PC-9 (cell line): Measurements from ENCODE around the gene IGF2. TPM values are rescaled to one million over a fixed set of nuclear protein-coding genes. Genes with fewer than 3 reads are reported as not detected.

Experiments
- BruUV-seq: library from RNA; stranded (reverse); fragments of 400-500 nt; replicated peaks from 2 replicates; lab custom pipeline; 2021; lab: Mats Ljungman, UMichigan
- CTCF ChIA-PET: fragments of 300-600 bp; sonication (Branson Sonifier 250); formaldehyde crosslinking; loops from one replicate; lab custom pipeline; 2022; ENCODE audit warnings: antibody characterized with exemption; lab: Charles Lee
- POLR2A ChIA-PET: fragments of 300-600 bp; sonication (Branson Sonifier 250); formaldehyde crosslinking; loops from one replicate; lab custom pipeline; 2022; ENCODE audit warnings: antibody characterized with exemption; ENCODE audit not compliant: unreplicated experiment; lab: Charles Lee
- DNase-seq, 2 experiments: peaks; one replicate each; pipeline versions ENCODE4 v3.0.0 to v3.0.0-alpha.2; 2015 to 2022; ENCODE audit warnings: mixed read lengths in 1 of 2
- H2AFZ ChIP-seq: fragments of 200-600 bp; sonication (generic); 2 replicates; pipeline ENCODE4 v1.8.1; 2017; ENCODE audit warnings: antibody characterized with exemption
- H3F3A ChIP-seq: fragments of 200-600 bp; sonication (generic); 2 replicates; pipeline ENCODE4 v1.8.1; 2017; ENCODE audit warnings: antibody characterized with exemption, mild to moderate bottlenecking, low read depth; ENCODE audit not compliant: insufficient read depth
- H3K27ac ChIP-seq: fragments of 200-600 bp; sonication (generic); 2 replicates; pipeline ENCODE4 v1.6.1; 2016; ENCODE audit warnings: mixed run types
- H3K27me3 ChIP-seq: fragments of 200-600 bp; sonication (generic); 2 replicates; pipeline ENCODE4 v1.6.1; 2016; ENCODE audit warnings: low read depth, mixed run types; ENCODE audit not compliant: insufficient read depth
- H3K36me3 ChIP-seq: fragments of 200-600 bp; sonication (generic); 2 replicates; pipeline ENCODE4 v1.6.1; 2016; ENCODE audit warnings: low read depth, mixed run types
- H3K4me1 ChIP-seq: fragments of 200-600 bp; sonication (generic); replicated peaks from 2 replicates; pipeline ENCODE4 v1.6.1; 2016; ENCODE audit warnings: mixed run types; ENCODE audit not compliant: insufficient read depth
- H3K4me2 ChIP-seq: fragments of 200-600 bp; sonication (generic); 2 replicates; pipeline ENCODE4 v1.6.1; 2017; ENCODE audit warnings: mixed run types
- H3K4me3 ChIP-seq: fragments of 200-600 bp; sonication (generic); 2 replicates; pipeline ENCODE4 v1.6.1; 2016; ENCODE audit warnings: mixed run types
- H3K79me2 ChIP-seq: fragments of 200-600 bp; sonication (generic); 2 replicates; pipeline ENCODE4 v1.6.1; 2017; ENCODE audit warnings: low read depth, mixed run types
- H3K9me2 ChIP-seq: fragments of 200-600 bp; sonication (generic); 2 replicates; pipeline ENCODE4 v1.8.1; 2017; ENCODE audit warnings: mild to moderate bottlenecking; ENCODE audit not compliant: insufficient read depth
- H3K9me3 ChIP-seq: fragments of 200-600 bp; sonication (generic); 2 replicates; pipeline ENCODE4 v1.8.1; 2016; ENCODE audit warnings: low read depth; ENCODE audit not compliant: insufficient read depth
- H4K20me1 ChIP-seq: fragments of 200-600 bp; sonication (generic); 2 replicates; pipeline ENCODE4 v1.8.1; 2017; ENCODE audit not compliant: insufficient read depth
- EZH2 ChIP-seq: fragments of 200-600 bp; sonication (generic); IDR thresholded peaks from 2 replicates; pipeline ENCODE4 v1.8.0; 2017; ENCODE audit warnings: antibody characterized with exemption, low read depth
- intact Hi-C: fragments of 100-400 bp; cut with micrococcal nuclease; formaldehyde crosslinking; loops from one replicate; pipeline ENCODE4 v1.10.0; 2022; ENCODE audit not compliant: unreplicated experiment
- total RNA-seq: library from RNA; stranded (reverse); gene quantifications from 2 replicates; pipeline ENCODE4 v1.2.3, GENCODE V29; 2021
- TF ChIP-seq, protein P1 (sequence below): fragments of 200-600 bp; sonication (generic); conservative IDR thresholded peaks from 2 replicates; pipeline ENCODE4 v1.6.1; 2017; ENCODE audit warnings: mixed run types, antibody characterized with exemption, mild to moderate bottlenecking, moderate library complexity

The IGF2 gene
- total RNA-seq, 1 experiment from 2014 or later, result 0.24 TPM

DNA sequence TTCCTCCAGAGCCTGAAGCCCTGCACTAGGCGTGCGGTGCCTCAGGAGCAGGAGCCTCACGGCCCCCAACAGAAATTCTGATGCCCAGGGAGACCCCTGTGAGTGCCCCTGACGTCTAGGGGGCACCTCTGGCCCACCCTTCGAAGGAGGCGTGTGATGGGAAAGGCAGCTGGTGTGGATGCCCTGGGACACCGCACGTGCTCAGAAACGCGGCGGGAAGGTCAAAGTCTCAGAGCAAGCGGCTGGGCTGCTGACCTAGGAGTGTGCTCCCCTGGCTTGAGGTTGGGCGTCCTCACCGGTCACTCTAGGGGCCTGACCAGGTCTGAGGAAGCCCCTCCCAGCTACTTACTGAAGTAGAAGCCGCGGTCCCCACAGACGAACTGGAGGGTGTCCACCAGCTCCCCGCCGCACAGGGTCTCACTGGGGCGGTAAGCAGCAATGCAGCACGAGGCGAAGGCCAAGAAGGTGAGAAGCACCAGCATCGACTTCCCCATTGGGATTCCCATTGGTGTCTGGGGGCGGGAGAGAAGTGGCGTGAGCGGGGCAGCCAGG lies 4.1 kb downstream of the IGF2 start:
- ChIA-PET CTCF (no interaction called here), POLR2A (no interaction called here)
- no peaks in the 10 kb centered on the region for H3K9me2 ChIP-seq
- TF ChIP-seq, protein P1, sequence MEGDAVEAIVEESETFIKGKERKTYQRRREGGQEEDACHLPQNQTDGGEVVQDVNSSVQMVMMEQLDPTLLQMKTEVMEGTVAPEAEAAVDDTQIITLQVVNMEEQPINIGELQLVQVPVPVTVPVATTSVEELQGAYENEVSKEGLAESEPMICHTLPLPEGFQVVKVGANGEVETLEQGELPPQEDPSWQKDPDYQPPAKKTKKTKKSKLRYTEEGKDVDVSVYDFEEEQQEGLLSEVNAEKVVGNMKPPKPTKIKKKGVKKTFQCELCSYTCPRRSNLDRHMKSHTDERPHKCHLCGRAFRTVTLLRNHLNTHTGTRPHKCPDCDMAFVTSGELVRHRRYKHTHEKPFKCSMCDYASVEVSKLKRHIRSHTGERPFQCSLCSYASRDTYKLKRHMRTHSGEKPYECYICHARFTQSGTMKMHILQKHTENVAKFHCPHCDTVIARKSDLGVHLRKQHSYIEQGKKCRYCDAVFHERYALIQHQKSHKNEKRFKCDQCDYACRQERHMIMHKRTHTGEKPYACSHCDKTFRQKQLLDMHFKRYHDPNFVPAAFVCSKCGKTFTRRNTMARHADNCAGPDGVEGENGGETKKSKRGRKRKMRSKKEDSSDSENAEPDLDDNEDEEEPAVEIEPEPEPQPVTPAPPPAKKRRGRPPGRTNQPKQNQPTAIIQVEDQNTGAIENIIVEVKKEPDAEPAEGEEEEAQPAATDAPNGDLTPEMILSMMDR, result no peak
- TF ChIP-seq EZH2, result no peak
- H3K27me3 ChIP-seq, result peaks cover 19% of the 10 kb centered on the region
- H3K36me3 ChIP-seq, result no peaks in the 10 kb centered on the region
- H3F3A ChIP-seq, result no peaks in the 10 kb centered on the region
- H3K9me3 ChIP-seq, result no peaks in the 10 kb centered on the region
- BruUV-seq, result no TSS peak
- no peak for DNase-seq
- intact Hi-C loops, result no loop called here
- H3K4me1 ChIP-seq, result no peaks in the 10 kb centered on the region
- H4K20me1 ChIP-seq, result no peaks in the 10 kb centered on the region
- no peak overlapping the region for H3K27ac ChIP-seq
- H3K79me2 ChIP-seq, result no peaks in the 10 kb centered on the region
- no peak overlapping the region for H3K4me2 ChIP-seq
- no peak overlapping the region for H2AFZ ChIP-seq
- H3K4me3 ChIP-seq, result no peak overlapping the region

DNA sequence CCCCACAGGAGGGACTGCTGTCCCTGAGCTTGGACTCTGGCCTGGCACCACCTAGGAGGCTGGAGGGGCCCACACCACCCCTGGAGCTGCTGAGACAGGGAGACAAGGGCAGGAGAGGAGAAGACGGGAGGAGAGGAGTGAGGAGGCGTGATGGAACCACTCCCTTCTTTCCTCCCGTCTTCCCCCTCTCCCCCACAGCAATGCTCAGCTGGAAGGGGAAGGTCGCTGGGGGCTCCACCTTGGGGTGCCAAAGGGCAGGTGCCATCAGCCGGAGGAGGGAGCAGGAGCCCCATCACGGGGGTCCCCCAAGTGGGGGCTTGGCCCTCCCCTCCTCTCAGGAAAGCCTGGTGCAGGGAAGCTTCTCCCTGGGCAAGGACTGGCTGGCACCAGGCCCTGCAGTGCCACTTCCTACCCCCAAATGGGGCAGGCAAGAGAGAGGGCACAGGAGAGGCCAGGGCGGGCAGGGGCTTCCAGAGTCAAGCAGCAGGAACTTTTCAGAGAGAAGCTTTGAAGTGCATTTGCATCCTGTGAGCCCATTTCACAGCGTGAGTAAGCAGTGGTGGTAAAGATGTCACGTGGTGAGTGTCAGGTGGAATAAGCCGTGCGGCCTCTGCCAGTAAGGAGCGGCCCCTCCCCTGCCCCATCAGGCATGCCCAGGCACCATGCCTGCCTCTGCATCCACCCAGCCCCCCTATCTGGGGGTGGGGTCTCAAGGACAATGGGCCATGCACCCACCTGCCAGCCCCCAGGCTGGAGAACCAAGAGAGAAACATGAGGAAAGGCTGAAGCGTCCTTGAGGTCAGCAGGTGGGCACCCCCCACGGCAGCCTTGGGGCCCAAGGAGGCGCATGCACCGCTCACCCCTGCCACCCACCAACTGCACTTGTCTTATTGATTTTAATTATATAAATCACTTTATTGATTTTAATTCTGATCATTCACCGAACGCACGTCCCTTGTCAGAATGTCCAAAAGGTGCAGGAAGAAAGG lies 4.9 kb downstream of the IGF2 start:
- Histone ChIP-seq H3K9me3 (no peaks in the 10 kb centered on the region), H3K79me2 (no peaks in the 10 kb centered on the region), H3K9me2 (no peaks in the 10 kb centered on the region), H4K20me1 (no peaks in the 10 kb centered on the region), H3K4me2 (no peak overlapping the region), H2AFZ (no peak overlapping the region), H3K4me1 (no peaks in the 10 kb centered on the region), H3K36me3 (no peaks in the 10 kb centered on the region), H3F3A (no peaks in the 10 kb centered on the region), H3K27me3 (peaks cover 27% of the 10 kb centered on the region), H3K27ac (no peak overlapping the region), H3K4me3 (no peak overlapping the region)
- ChIA-PET CTCF (no interaction called here), POLR2A (no interaction called here)
- BruUV-seq, result no TSS peak
- TF ChIP-seq, protein P1, result no peak
- no peak for DNase-seq
- intact Hi-C loops, result no loop called here

DNA sequence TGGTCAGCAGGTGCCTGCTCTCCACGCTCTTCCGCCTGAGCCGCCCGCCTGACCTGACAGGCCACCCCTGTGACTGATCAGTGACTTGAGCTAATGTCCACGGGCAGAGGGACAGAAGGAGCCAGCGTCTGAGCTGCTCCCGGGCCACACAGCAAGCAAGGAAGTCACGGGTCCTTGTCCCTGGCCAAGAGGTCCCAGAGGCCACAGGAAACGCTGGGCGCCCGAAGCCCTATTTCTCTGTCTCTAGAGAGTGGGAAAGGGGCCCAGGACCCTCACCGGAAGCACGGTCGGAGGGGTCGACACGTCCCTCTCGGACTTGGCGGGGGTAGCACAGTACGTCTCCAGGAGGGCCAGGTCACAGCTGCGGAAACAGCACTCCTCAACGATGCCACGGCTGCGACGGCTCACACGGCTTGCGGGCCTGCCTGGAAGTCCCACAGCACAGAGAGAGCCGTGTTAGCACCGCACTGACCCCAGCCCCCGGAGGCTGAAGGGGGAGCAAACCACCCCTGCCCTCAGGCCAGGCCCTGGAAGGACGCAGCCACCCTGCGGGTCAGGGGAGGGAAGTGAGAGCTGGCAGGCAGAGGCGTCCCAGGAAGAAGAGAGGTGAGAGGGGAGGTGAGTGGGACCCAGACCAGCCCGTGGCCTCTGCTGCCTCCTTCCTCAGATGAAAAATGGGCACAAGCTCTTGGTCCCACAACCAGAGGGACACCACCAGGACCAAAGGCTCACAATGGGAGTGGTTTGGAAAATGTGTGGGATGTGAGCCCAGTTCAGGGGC lies 5.8 kb downstream of the IGF2 start:
- Histone ChIP-seq H3K4me2 (no peak overlapping the region), H3K79me2 (no peaks in the 10 kb centered on the region), H3F3A (no peaks in the 10 kb centered on the region), H4K20me1 (no peaks in the 10 kb centered on the region), H3K9me3 (no peaks in the 10 kb centered on the region), H3K4me1 (no peaks in the 10 kb centered on the region), H2AFZ (no peak overlapping the region), H3K4me3 (no peak overlapping the region), H3K36me3 (no peaks in the 10 kb centered on the region), H3K27ac (no peak overlapping the region), H3K9me2 (no peaks in the 10 kb centered on the region), H3K27me3 (peaks cover 34% of the 10 kb centered on the region)
- BruUV-seq, result no TSS peak
- CTCF ChIA-PET, result no interaction called here
- no peak for DNase-seq
- intact Hi-C loops, result no loop called here
- POLR2A ChIA-PET, result no interaction called here
- TF ChIP-seq, protein P1, result no peak
- TF ChIP-seq EZH2, result no peak
